GM19468 (cell line): ENCODE data around the gene EYS.
"Not testable (repeated sequence)": the region's sequence is repeated elsewhere in the genome, so short reads cannot be mapped to it uniquely, and the experiment has no call there.

ENCODE experiments used
- ATAC-seq: cut with Tn5 transposase; IDR thresholded peaks from one replicate; pipeline ENCODE4 v1.9.1; 2021; ENCODE audit warnings: mild to moderate bottlenecking, moderate library complexity, moderate number of reproducible peaks; ENCODE audit not compliant: unreplicated experiment; ENCODE audit errors: extremely low read depth

Gene EYS

DNA sequence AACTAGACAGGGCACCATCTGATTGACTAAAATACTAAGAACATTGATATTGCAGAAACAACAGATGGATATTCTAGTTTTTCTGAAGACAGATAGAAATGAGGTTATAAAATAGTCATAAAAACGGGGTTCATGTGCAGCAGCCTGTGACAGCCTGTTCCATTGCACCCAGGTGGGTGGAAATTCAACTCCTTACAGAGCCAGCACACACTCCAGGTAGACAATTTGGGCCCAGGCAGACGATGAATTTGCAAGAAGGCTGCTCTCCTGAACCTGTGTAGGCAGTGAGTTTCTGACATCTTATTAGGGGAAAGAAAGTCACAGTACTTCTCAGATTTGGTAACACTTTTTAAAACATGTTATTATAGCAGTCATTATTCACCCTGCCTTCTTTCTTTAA lies 1657.3 kb downstream of the EYS start:
- no peak for ATAC-seq

DNA sequence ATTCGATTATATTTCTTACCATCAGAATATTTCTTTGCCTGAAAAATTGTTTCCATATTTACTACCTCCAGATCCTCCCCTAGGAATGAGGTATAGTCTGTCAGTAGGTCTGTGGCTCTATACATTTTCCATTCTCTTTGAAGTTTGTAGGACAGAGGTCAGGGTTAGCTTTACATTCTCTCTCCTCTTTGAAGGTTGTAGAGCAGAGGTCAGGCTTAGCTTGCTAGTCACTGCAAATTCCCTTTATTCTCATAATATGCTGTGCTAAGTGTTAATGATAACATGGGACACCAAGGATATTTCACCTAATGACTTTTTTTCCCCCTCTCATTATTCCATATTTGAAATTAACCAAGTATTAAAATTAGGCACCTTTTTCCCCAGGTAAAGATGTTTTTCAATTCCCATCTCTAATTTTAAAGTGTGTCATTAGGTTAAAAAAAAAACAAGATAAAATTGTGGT lies 1660.2 kb downstream of the EYS start:
- ATAC-seq = no peak

DNA sequence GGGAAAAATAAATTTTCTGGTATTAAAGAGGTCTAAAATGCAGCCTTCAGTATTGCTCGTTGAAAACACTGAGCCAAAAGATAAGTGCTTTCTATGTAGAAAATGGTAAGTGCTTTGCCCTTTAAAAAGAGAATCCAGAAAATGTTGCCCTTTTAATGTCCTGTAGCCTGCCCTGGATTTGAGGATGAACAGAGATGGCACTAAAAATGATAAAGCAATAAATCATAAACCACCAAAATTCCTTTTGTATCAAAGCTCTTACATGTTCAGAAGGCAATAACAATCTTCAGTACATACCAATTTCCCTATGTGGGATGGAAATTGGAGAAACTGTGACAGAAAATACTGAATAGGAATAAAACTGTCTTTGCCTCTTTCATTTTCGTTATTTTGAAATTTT lies 1665.7 kb downstream of the EYS start:
- ATAC-seq = no peak

DNA sequence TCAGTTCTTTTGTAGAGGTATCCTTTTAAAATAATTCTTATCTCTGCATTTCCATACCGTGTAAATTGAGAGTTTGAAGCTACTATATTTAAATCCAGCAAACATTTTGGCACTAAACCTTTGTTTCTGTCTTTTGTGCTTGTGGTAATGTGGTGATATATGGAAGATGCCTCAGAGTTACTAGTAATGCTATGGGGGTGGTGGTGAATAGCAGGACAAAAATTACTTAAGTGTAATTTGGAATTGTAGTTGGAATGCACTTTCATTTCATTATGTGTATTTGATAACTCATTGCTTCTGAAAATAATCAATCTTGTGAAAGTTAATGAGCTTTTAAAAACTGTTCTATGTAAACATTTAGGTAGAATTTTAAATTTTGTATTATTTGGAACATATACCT lies 1666.9 kb downstream of the EYS start:
- no peak for ATAC-seq

DNA sequence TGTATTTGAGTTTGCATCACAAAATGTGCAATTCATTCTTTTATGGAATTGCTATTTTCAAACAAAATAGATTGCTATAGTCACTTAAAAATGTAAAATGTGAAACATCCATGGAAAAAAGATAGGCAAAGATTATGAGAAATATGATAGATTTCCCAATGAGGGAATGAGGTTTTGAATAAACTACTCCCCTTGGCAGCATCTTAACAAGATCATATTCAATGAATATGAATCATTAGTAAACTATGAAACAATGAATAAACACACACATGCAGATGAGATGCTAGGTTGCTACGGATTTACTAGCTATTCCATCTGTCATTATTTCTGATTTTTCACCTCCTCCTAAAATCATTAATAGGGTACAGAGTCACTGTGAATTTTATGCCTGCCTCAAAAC lies 1669.6 kb downstream of the EYS start:
- ATAC-seq = no peak

DNA sequence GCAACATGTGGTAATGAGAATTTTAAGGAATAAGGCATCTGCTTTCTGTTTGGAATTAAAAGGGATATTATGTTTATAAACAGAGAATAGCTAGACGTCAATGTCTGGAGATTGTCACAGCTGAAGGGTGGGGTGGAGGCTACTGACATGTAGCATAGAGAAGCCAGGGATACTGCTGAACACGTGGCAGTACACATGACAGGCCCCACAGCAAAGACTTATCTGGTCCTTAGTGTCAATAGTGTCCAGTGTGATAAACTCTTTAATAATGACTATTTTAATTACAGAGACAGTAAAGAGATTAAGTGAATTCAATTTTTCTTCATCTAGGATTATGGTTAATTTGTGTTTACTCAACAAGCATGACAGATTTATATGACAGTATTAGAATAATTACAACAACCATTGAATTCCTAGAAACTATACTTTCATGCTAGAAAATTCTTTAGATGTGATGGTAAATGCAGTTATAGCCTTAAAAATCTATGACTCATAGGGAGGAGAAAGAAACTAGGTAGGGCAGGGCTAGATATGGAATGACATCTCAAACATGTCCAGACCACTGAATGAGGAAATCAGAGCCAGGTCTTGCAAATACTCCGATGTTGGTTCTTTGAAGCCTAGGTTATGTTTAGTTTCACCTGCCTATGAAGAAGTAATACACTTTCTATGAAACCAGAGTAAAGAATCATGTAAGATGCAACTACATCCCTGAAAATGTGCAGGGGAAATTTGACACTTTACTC lies 1671.9 kb downstream of the EYS start:
- no peak for ATAC-seq

DNA sequence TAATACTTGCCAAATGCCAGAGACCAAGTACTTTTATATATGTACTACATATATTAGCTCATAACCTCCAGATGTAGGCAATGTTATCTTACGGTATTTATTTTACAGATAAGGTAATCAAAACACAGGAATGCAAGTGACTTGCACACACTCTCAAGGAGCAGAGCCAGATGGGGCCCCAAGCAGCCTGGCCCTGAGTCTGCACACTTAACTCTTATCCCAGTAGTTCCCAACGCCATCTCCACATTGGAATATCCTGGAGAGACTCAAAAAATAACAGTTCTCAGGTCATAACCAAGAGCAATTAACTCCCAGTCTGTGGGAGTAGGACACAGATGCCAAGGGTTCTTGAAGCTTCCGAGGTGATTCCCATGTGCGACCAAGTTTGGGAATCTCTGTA lies 1672.7 kb downstream of the EYS start:
- no peak for ATAC-seq

DNA sequence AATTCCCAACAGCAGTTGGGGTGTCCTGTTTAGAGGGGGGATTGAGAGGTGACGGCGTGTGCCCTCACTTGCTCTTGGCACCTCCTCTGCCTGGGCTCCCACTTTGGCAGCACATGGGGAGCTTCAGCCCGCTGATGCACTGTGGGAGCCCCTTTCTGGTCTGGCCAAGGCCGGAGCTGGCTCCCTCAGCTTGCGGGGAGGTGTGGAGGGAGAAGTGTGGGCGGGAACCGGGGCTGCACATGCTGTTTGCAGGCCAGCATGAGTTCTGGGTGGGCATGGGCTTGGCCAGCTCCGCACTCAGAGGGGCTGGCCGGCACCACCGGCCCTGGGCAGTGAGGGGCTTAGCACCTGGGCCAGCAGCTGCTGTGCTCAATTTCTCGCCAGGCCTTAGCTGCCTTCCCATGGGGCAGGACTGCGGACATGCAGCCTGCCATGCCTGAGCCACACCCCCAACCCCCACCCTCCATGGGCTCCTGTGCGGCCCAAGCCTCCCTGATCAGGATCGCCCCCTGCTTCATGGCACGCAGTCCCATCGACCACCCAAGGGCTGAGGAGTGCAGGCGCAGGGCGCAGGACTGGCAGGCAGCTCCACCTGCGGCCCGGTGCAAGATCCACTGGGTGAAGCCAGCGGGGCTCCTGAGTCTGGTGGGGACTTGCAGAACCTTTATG lies 1675.9 kb downstream of the EYS start:
- ATAC-seq = not testable (repeated sequence)

DNA sequence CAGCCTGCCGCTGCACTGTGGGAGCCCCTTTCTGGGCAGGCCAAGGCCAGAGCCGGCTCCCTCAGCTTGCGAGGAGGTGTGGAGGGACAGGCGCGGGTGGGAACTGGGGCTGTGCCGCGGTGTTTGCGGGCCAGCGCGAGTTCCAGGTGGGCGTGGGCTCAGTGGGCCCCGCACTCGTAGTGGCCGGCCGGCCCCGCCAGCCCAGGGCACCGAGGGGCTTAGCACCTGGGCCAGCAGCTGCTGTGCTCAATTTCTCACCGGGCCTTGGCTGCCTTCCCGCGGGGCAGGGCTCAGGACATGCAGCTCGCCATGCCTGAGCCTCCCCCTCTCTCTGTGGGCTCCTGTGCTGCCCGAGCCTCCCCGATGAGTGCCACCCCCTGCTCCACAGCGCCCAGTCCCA lies 1683.3 kb downstream of the EYS start:
- no peak for ATAC-seq

DNA sequence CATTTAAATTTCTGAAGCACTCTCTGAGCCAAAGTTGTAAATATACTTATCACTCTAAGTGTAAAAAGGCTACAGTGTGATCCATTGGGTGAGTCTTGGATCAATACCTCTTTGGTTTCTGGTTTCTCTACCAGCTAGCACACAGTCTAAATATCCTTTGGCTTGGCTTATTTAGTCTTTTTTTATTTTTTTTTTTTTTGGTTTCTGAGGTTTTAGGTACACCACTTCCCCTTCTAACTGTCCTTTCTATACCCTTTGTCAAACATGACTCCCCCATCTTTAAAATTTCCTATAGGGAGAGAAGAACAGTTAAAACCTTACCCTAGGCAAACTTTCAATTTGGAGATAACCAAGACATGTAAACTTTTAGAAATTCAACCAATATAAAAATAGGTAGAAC lies 1692.4 kb downstream of the EYS start:
- no peak for ATAC-seq

DNA sequence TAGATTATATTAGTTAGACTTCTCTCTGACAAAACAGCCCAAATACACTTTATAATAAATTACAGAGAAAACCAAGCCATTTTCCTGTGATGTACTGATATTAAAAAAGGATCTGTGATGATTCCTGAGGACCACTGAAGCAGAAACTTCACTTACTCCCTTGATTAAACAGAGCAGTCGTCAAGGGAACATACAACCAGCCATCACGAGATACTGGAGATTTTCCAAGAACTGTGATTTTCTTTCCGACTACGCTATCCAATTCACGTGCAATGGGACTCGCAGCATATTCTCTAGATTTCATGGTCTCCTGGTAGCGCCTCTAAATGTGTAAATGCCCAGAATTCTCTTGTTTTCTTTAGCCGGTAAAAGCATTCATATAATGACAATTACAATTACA lies 1694.0 kb downstream of the EYS start:
- ATAC-seq = no peak

DNA sequence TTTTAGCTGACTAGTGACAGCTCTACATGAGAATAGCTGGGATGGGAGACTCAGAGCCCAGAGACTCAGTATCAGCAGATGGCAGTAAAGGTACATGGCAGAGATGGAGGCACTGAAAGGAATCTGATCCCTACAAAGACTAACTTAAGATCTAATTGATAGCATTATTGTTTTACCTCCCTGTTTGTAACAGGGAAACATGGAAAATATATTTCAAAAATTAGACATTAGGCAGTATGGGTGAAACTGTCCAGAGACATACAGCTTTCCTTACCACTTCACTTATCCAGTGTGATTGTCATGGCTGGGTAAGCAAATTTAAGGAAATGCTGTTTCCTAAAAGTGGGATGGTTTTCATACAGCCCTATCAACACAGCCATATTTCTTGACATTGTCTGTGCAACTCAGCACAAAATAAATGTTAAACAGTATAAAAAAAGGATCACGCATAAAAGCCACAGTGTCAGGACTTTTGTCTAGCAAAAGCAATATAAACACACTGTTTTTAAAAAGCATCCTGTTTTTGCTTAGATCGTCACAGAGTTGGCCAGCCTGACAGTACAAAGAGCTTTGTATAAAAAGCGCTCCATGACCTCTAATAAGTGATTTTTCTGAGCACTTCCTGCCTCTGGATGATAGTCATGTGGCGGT lies 1694.5 kb downstream of the EYS start:
- no peak for ATAC-seq

DNA sequence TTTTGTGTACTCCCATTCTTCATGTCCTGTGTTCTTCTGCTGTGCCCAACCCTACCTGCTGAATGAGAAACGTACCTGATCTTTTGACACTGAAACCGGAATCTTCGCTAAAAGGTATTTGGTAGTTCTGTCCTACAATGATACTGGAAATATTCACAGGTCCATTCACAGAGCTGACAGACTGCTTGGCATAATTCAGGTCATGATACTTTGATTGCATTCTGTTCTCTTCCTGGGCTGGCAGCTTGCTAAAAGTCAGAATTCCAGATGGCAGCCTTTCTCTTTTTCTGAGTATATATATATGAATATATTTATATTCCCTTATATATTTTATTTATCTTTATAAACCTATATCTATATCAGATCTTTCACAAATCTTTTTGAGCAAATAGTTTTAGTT lies 1696.4 kb downstream of the EYS start:
- ATAC-seq = no peak

DNA sequence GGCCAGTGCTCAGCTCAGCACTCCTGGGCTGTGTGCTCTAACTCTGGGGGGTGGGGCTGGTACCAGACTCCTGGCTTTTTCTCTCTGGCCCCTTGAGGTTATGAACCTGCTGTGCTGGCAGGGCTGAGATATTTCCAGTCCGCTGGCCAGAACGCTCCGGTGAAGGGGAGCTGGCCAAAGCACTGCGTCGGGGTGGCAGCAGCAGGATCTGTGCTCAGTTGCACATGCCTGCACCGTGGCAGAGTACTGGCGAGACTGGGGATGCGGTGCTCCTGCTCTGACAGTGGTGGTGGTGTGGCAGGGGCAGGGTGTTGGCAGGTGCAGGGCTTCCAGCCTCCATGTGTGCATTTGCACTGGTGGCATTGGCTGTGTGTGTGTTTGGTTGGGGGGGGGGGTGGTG lies 1697.0 kb downstream of the EYS start:
- ATAC-seq = no peak

DNA sequence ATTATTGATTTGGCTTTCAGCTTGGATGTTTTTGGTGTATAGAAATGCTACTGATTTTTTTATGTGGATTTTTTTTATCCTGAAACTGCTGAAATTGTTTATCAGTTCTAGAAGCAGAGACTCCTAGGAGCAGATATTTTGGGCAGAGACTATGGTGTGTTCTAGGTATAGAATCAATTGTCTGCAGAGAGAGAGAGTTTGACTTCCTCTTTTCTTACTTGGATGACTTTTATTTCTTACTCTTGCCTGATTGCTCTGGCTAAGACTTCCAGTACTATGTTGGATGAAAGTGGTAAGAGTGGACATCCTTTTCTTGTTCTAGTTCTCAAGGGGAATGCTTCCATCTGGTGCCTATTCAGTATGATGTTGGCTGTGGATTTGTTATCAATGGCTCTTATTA lies 1700.8 kb downstream of the EYS start:
- ATAC-seq = no peak

DNA sequence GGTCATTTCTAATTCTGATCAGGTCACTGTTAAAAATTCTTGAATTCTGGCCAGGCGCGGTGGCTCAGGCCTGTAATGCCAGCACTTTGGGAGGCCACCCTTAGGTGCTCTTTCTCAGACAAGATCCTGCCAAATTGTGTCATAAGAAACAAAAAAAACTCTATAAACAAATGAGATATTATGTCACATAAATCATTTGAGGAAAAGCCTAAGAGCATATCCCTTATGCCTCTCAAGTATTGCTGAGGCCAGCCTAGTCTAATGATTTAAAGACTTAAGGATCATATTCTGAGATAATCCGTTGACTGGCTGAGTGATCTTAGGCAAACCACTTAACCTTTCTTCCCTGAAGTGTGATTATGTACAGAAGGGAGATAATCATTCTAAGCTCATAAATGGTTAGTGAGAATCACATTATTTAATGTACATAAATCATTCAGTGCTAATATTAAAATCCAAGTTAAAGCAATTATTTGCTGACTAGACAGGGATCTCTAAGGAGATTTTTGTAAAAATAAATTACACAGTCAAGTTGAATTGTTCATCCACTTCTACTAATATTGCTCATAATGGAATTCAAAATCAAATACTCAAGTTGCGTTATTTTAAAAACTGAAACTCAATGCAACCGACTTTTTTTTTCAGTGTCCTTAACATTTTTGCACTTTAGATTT lies 1706.1 kb downstream of the EYS start:
- no peak for ATAC-seq

DNA sequence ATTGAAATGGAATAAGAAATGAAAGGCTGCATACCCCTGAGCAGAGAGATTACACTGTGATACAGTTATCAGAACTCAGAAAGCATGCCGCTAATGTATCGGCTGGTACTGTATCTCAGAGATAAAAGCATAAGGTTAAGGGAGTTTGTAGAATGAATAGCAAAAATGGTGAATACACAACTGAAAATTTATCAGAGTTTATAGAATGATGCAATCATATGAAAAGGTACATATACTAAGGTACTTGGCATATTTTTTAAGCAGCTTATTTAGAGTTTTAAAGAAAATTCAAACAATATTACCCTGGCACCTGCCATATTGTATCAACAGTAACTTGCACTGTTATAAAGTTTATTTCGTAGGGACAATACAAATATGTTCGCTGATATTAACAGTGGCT lies 1707.4 kb downstream of the EYS start:
- ATAC-seq = no peak

DNA sequence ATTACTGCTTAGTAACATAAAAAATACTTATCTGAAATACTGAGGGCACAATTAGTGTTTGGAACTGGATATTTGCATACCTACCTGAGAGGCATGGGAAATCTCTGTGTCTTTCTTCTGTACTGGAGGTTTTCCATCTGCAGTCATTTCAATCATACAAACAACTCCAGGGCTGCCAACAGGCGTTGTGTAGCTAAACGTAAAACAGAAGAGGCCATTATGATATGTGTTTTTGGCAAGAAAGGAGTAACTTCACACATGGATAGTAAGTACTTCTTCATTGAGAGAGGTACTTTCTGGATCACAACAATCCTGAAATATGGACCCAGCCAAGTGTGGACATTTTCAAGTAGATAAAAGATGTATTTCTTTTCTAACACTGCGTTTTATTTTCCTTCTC lies 1708.0 kb downstream of the EYS start:
- no peak for ATAC-seq

DNA sequence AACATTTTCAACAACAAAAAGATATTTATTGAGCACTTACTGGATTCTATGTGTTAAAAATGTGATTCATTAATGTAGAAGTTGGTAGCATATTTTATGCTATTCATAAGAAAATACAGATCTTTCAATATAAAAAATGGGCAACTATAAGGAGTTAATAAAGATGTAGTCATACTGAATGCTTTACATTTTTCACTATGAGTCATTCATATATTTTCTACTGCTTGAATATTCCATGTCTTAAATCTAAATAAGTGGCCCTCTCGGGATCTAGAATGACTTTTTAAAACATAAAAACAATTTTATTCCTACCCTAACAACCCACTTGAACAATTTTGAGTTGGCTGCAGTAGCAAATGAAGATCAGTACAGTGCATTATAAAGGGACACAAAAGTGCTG lies 1709.3 kb downstream of the EYS start:
- no peak for ATAC-seq

DNA sequence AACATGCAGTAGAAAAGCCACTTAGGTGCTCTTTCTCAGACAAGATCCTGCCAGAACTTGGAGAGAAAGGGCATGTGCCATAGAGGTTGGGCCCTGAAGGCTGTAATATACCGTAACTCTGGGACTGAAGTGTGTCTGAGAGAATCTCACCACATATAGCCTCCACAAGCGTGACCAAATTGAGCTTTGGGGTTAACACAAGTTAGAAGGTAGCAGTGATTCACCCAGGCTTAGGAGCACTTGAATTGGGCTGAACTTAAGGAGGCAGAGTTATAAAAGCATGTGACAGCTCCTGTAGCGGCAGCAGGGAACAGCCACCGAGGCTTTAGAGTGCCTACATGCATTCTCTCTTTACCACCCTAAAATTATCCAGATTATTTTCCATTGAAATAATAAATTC lies 1709.8 kb downstream of the EYS start:
- no peak for ATAC-seq

DNA sequence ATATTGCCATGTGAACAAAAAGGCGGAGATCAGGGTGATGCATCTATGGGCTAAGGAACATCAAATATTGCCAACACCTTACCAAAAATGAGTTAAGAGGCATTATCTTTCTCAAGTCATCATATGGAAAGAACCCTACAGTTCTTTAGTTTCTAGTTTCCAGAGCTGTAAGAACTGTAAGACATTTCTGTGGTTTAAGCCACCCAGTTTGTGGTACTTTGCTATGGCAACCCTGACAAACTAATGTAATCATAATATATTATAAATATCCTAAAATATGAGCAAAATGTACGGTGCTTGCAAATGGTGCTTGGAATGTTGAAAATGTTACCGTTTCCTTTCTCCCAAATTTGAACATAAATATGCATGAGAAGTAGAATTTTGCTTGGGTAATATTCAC lies 1721.8 kb downstream of the EYS start:
- ATAC-seq = no peak
